HFFc6 (cell line): ENCODE measurements around the gene PLBD1. TPM values are rescaled to one million over a fixed set of nuclear protein-coding genes. Genes with fewer than 3 reads are reported as not detected.

Experiments used
- DNase-seq: peaks from one replicate; pipeline ENCODE4 v3.0.0-alpha.2; 2018
- H3K27ac Mint-ChIP-seq: 2 replicates; pipeline ENCODE4 v1.8.0; 2020; ENCODE audit warnings: mild to moderate bottlenecking, mixed read lengths
- H3K27me3 Mint-ChIP-seq: 2 replicates; pipeline ENCODE4 v1.8.0; 2021; ENCODE audit warnings: mild to moderate bottlenecking, moderate library complexity, mixed read lengths; ENCODE audit not compliant: insufficient read depth
- H3K36me3 Mint-ChIP-seq: 2 replicates; pipeline ENCODE4 v1.8.0; 2021; ENCODE audit warnings: low read depth, mixed read lengths
- H3K4me1 Mint-ChIP-seq: 2 replicates; pipeline ENCODE4 v1.8.0; 2020; ENCODE audit warnings: low read depth, mixed read lengths
- H3K4me3 Mint-ChIP-seq: 2 replicates; pipeline ENCODE4 v1.8.0; 2020; ENCODE audit warnings: mild to moderate bottlenecking, moderate library complexity, mixed read lengths
- H3K9me3 Mint-ChIP-seq: 2 replicates; pipeline ENCODE4 v1.8.0; 2020; ENCODE audit warnings: mild to moderate bottlenecking, mixed read lengths
- total RNA-seq, 6 experiments: library from RNA; stranded (reverse); fragmentation: NEBNext Ultra II Directional; extraction: Animal tissue kit (Norgen Biotek cat#: 25700); gene quantifications; 2 replicates in 1 of 6; 3 replicates in 5 of 6; pipeline ENCODE4 v1.2.3, GENCODE V29; 2021
- TF ChIP-seq, protein P1 (sequence below): fragments of 200-600 bp; sonication (generic); IDR thresholded peaks from 2 replicates; pipeline ENCODE4 v1.5.0; 2021; ENCODE audit warnings: antibody characterized with exemption, mild to moderate bottlenecking

Gene PLBD1
- total RNA-seq, 6 experiments from 2014 or later: not detected

DNA sequence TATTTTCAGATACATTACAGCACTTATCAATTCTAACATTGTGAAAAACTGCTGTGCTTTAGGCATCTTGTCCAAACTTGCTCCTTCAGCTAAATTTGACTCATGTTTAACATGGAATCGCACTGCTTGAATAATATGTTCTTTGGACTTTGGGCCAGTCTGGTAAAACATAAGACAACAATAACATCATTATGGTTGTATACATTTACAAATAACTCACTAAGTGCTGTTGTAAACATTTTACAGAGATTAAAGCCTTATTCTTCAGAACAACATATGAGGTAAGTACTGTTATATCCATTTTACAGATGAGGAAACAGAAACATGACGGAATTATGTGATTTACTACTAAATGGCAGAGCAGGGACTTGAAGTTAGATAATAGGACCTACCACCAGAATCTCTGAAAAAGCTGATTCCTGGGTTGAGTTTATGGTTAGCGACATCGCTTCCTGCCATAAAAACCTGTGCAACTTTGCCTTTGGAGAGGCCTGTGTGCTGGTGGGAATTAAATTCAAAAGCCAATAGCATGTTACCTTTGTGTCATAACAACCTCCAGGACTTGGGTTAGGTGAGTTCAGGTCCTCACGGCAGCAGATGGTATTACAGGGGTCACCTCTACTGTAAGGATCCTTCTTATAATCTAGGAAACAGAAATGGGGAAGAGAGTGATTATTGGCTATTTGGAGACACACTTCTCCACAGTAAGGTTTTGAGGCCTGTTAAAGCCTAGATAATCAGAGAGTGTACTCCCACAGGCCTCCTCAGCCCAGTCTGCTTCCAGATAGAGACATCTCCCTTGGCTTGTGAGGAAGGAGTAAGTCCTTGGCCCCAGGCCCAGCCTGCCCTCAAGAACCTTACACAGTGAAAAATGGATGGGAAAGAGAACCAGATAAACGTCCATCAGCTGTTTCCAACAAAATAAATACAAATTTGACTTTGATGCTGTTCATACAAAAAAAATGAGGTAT lies 61.8 kb downstream of the PLBD1 start:
- DNase-seq: no peak
- TF ChIP-seq, protein P1, sequence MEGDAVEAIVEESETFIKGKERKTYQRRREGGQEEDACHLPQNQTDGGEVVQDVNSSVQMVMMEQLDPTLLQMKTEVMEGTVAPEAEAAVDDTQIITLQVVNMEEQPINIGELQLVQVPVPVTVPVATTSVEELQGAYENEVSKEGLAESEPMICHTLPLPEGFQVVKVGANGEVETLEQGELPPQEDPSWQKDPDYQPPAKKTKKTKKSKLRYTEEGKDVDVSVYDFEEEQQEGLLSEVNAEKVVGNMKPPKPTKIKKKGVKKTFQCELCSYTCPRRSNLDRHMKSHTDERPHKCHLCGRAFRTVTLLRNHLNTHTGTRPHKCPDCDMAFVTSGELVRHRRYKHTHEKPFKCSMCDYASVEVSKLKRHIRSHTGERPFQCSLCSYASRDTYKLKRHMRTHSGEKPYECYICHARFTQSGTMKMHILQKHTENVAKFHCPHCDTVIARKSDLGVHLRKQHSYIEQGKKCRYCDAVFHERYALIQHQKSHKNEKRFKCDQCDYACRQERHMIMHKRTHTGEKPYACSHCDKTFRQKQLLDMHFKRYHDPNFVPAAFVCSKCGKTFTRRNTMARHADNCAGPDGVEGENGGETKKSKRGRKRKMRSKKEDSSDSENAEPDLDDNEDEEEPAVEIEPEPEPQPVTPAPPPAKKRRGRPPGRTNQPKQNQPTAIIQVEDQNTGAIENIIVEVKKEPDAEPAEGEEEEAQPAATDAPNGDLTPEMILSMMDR: no peak
- no peak overlapping the region for H3K4me3 Mint-ChIP-seq
- H3K9me3 Mint-ChIP-seq: no peaks in the 10 kb centered on the region
- H3K27me3 Mint-ChIP-seq: peaks cover 2% of the 10 kb centered on the region; the same call in 1 of the 2 replicates
- H3K4me1 Mint-ChIP-seq: no peaks in the 10 kb centered on the region
- H3K36me3 Mint-ChIP-seq: peaks cover 9% of the 10 kb centered on the region
- no peak overlapping the region for H3K27ac Mint-ChIP-seq

DNA sequence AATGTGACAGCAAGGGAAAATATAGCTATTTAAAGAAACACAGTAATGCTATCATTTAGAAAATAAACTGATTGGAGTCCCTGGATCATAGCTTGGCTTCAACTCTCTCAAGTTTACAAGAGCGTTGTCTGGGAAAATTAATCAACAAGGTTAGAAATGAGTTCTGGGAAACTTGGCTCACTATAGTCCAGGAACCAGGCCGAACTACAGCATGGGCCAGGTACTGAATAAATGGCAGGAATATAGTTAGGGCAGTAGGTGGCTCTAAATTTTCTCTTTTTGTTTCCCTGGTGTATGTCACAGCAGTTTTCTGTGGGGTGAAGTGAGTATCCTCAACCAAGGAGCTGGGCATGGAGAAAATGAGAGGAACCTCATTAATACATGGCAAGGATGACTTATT lies 72.4 kb downstream of the PLBD1 start:
- Mint-ChIP-seq H3K27ac (no peak overlapping the region), H3K27me3 (no peaks in the 10 kb centered on the region)
- TF ChIP-seq, protein P1: no peak

DNA sequence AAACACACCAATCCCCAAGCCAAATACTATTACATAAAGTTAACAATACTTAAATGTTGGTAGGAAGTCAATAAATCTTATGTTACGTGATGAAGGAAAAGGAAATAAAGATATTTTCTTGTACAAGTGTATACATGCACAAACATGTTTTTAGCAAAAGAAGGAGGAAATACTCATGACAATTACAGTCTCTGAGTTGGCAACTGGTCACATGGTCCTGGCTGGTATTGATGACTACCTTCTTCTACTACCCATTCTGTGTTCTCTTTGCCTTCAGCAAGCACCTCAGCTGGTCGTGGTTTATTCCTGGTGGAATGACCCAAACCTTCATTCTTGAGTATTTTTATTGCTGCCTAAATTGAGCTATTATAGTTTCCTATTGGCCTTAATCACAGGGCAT lies 84.8 kb downstream of the PLBD1 start:
- Mint-ChIP-seq H3K4me1 (no peaks in the 10 kb centered on the region), H3K4me3 (no peak overlapping the region), H3K27me3 (no peaks in the 10 kb centered on the region; the same call in 1 of the 2 replicates), H3K27ac (no peak overlapping the region), H3K36me3 (peaks cover 63% of the 10 kb centered on the region), H3K9me3 (no peaks in the 10 kb centered on the region)
- DNase-seq: no peak
- TF ChIP-seq, protein P1: no peak

More for the DNA sequence above, 72.4 kb downstream of the PLBD1 start:
- Mint-ChIP-seq H3K4me3 (no peak overlapping the region), H3K36me3 (peaks cover 40% of the 10 kb centered on the region), H3K9me3 (no peaks in the 10 kb centered on the region), H3K4me1 (no peaks in the 10 kb centered on the region)
- DNase-seq: no peak

DNA sequence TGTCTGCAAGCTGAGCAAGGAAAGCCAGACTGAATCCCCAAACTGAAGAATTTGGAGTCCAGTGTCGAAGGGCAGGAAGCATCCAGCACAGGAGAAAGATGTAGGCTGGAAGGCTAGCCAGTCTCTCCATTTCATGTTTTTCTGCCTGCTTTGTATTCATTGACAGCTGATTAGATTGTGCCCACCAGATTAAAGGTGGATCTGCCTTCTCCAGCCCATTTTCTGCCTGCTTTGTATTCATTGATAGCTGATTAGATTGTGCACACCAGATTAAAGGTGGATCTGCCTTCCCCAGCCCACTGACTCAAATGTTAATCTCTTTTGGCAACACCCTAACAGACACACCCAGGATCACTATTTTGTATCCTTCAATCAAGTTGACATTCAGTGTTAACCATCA lies 85.3 kb downstream of the PLBD1 start:
- TF ChIP-seq, protein P1: no peak
- no peak for DNase-seq
- no peaks in the 10 kb centered on the region for H3K4me1 Mint-ChIP-seq
- no peak overlapping the region for H3K4me3 Mint-ChIP-seq
- no peaks in the 10 kb centered on the region for H3K9me3 Mint-ChIP-seq
- H3K36me3 Mint-ChIP-seq: peaks cover 58% of the 10 kb centered on the region
- H3K27ac Mint-ChIP-seq: no peak overlapping the region
- no peaks in the 10 kb centered on the region; the same call in 1 of the 2 replicates for H3K27me3 Mint-ChIP-seq

DNA sequence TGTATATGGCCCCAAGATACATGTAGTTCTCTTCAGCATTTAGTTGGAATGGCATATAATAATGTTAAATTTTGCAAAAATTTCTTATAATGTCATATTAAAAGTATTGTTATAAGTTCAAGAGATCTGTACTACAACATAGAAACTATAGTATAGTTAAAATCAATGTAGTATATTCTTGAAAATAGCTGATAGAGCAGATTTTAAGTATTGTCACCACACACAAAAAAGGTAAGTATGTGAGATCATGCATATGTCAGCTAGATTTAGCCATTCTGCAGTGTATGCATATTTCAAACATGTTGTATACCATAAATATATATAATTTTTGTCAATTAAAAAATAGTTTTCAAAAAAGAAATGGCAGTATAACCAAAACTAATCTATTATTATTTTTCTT lies 86.5 kb downstream of the PLBD1 start:
- no peak for DNase-seq
- Mint-ChIP-seq H3K27me3 (no peaks in the 10 kb centered on the region; the same call in 1 of the 2 replicates), H3K9me3 (no peaks in the 10 kb centered on the region), H3K4me3 (no peak overlapping the region), H3K4me1 (no peaks in the 10 kb centered on the region), H3K36me3 (peaks cover 48% of the 10 kb centered on the region), H3K27ac (no peak overlapping the region)
- TF ChIP-seq, protein P1: no peak
